OCI-LY7 (cell line): ENCODE results near the gene UNG. TPM values are rescaled to one million over a fixed set of nuclear protein-coding genes. Genes with fewer than 3 reads are reported as not detected.
A peak's percentile ranks its signal among the peaks of the same experiment; 100 is the strongest.
"Not testable (repeated sequence)": the region's sequence is repeated elsewhere in the genome, so short reads cannot be mapped to it uniquely, and the experiment has no call there.

Source experiments
- BruUV-seq: library from RNA; stranded (reverse); fragments of 400-500 nt; replicated peaks from 2 replicates; lab custom pipeline; 2021; lab: Mats Ljungman, UMichigan
- CTCF ChIA-PET: fragments of 300-600 bp; sonication (Branson Sonifier 250); formaldehyde crosslinking; loops from one replicate; lab custom pipeline; 2022; ENCODE audit warnings: antibody characterized with exemption; ENCODE audit not compliant: unreplicated experiment; lab: Charles Lee
- POLR2A ChIA-PET: fragments of 300-600 bp; sonication (Branson Sonifier 250); formaldehyde crosslinking; loops from one replicate; lab custom pipeline; 2022; ENCODE audit warnings: antibody characterized with exemption; lab: Charles Lee
- DNase-seq: peaks from one replicate; pipeline ENCODE4 v3.0.0-alpha.2; 2015; ENCODE audit warnings: low spot score
- H2AFZ ChIP-seq: fragments of 200-600 bp; sonication (generic), shearing (Covaris generic); 2 replicates; pipeline ENCODE4 v1.6.1; 2014; ENCODE audit warnings: mild to moderate bottlenecking, antibody characterized with exemption, low read length, moderate library complexity
- H3K27ac ChIP-seq: fragments of 200-600 bp; sonication (generic); 2 replicates; pipeline ENCODE4 v1.5.1; 2014; ENCODE audit warnings: mixed run types, low read depth, mild to moderate bottlenecking, moderate library complexity, low read length, inconsistent platforms; ENCODE audit not compliant: poor library complexity, severe bottlenecking
- H3K36me3 ChIP-seq: fragments of 200-600 bp; sonication (generic); 2 replicates; pipeline ENCODE4 v1.6.1; 2014; ENCODE audit warnings: mild to moderate bottlenecking, antibody characterized with exemption, low read length, moderate library complexity, mixed read lengths; ENCODE audit not compliant: insufficient read depth
- H3K4me1 ChIP-seq: fragments of 200-600 bp; sonication (generic); 2 replicates; pipeline ENCODE4 v1.5.1; 2014; ENCODE audit warnings: mild to moderate bottlenecking, low read length; ENCODE audit not compliant: insufficient read depth, poor library complexity, severe bottlenecking
- H3K4me2 ChIP-seq: fragments of 200-600 bp; sonication (generic); 2 replicates; pipeline ENCODE4 v1.6.1; 2014; ENCODE audit warnings: mild to moderate bottlenecking, low read length
- H3K4me3 ChIP-seq: fragments of 200-600 bp; sonication (generic); 2 replicates; pipeline ENCODE4 v1.5.1; 2014; ENCODE audit warnings: mild to moderate bottlenecking, low read depth, low read length; ENCODE audit not compliant: poor library complexity, severe bottlenecking
- H3K79me2 ChIP-seq: fragments of 200-600 bp; sonication (generic); 2 replicates; pipeline ENCODE4 v1.6.1; 2016; ENCODE audit warnings: low read depth, mild to moderate bottlenecking, low read length, moderate library complexity, mixed read lengths; ENCODE audit not compliant: insufficient read depth
- H3K9me2 ChIP-seq: fragments of 200-600 bp; sonication (generic); 2 replicates; pipeline ENCODE4 v1.6.1; 2016; ENCODE audit warnings: mild to moderate bottlenecking, low read length, mixed read lengths; ENCODE audit not compliant: insufficient read depth
- H3K9me3 ChIP-seq: fragments of 200-600 bp; sonication (generic); 2 replicates; pipeline ENCODE4 v1.6.1; 2014; ENCODE audit warnings: mild to moderate bottlenecking, mixed run types, low read length, mixed read lengths
- H4K20me1 ChIP-seq: fragments of 200-600 bp; sonication (generic); 2 replicates; pipeline ENCODE4 v1.6.1; 2014; ENCODE audit warnings: mild to moderate bottlenecking, antibody characterized with exemption, low read length, moderate library complexity, mixed read lengths; ENCODE audit not compliant: insufficient read depth
- CTCF ChIP-seq: fragments of 200-600 bp; sonication (generic); conservative IDR thresholded peaks from 2 replicates; pipeline ENCODE4 v1.5.1; 2014; ENCODE audit warnings: mild to moderate bottlenecking, antibody characterized with exemption, low read length, moderate library complexity, mixed read lengths
- EZH2phosphoT487 ChIP-seq: fragments of 200-600 bp; sonication (generic); IDR thresholded peaks from 2 replicates; pipeline ENCODE4 v1.6.1; 2018; ENCODE audit warnings: low read depth, borderline replicate concordance, mild to moderate bottlenecking, mixed run types, antibody characterized with exemption, low read length, moderate library complexity, mixed read lengths
- intact Hi-C: fragments of 100-400 bp; cut with micrococcal nuclease; formaldehyde crosslinking; loops from one replicate; pipeline ENCODE4 v1.10.0; 2022; ENCODE audit not compliant: unreplicated experiment
- total RNA-seq, 2 experiments: library from RNA; depleted of rRNA in 1 of 2; stranded (reverse); fragments of >200 nt in 1 of 2; shearing (Covaris generic) in 1 of 2; gene quantifications; 2 replicates each; pipeline ENCODE4 v1.2.3, GENCODE V29; 2014 to 2022

Gene UNG
- total RNA-seq, 2 experiments from 2014 or later, result 60.6 to 84.1 TPM

GRCh38 chr12:109139791-109140190 is 42.4 kb downstream of the UNG start:
- H3K36me3 ChIP-seq, result no peaks in the 10 kb centered on the region
- POLR2A ChIA-PET, result interaction anchor here (0.6 kb wide), 1 partner anchor 41 kb away, joined by 4 read pairs; no protein-coding TSS in a partner anchor
- H3K4me3 ChIP-seq, result no peak overlapping the region
- no peaks in the 10 kb centered on the region for H3K4me1 ChIP-seq
- H4K20me1 ChIP-seq, result no peaks in the 10 kb centered on the region
- TF ChIP-seq EZH2phosphoT487 (no peak), CTCF (no peak)
- H2AFZ ChIP-seq, result no peak overlapping the region
- DNase-seq, result no peak
- CTCF ChIA-PET, result no interaction called here
- no peak overlapping the region for H3K27ac ChIP-seq
- intact Hi-C loops, result no loop called here
- H3K79me2 ChIP-seq, result no peaks in the 10 kb centered on the region
- no peak overlapping the region for H3K4me2 ChIP-seq
- BruUV-seq, result no TSS peak
- H3K9me3 ChIP-seq, result peaks cover 11% of the 10 kb centered on the region; the same call in 1 of the 2 replicates
- H3K9me2 ChIP-seq, result no peaks in the 10 kb centered on the region

- H2AFZ ChIP-seq, result no peak overlapping the region
- POLR2A ChIA-PET, result interaction anchor here (0.6 to 1.1 kb wide), 3 partner anchors 9 to 60 kb away, joined by 3 to 4 read pairs (median 3); no protein-coding TSS in a partner anchor
- intact Hi-C loops, result no loop called here
- BruUV-seq, result no TSS peak
- no peaks in the 10 kb centered on the region for H3K9me2 ChIP-seq
- H3K4me3 ChIP-seq, result no peak overlapping the region
- no peak overlapping the region for H3K27ac ChIP-seq
- no peaks in the 10 kb centered on the region for H3K36me3 ChIP-seq
- no peak for DNase-seq
- CTCF ChIA-PET, result interaction anchor here (0.6 kb wide), 1 partner anchor 240 kb away, joined by 6 read pairs; no protein-coding TSS in a partner anchor
- H3K4me1 ChIP-seq, result no peaks in the 10 kb centered on the region
- no peaks in the 10 kb centered on the region for H3K79me2 ChIP-seq
- peaks cover 11% of the 10 kb centered on the region; the same call in 1 of the 2 replicates for H3K9me3 ChIP-seq
- no peak overlapping the region for H3K4me2 ChIP-seq
- TF ChIP-seq CTCF, result no peak
- no peak for TF ChIP-seq EZH2phosphoT487
- no peaks in the 10 kb centered on the region for H4K20me1 ChIP-seq
These were observed 43.2 kb downstream of the UNG start for GRCh38 chr12:109140560-109140959.

- peaks cover 12% of the 10 kb centered on the region for H3K4me1 ChIP-seq
- TF ChIP-seq CTCF (no peak), EZH2phosphoT487 (no peak)
- ChIA-PET CTCF (no interaction called here), POLR2A (interaction anchor here (0.6 kb wide), 1 partner anchor 10 kb away, joined by 3 read pairs; no protein-coding TSS in a partner anchor)
- H2AFZ ChIP-seq, result no peak overlapping the region
- no peaks in the 10 kb centered on the region for H3K9me3 ChIP-seq
- no peak overlapping the region for H3K4me2 ChIP-seq
- intact Hi-C loops, result no loop called here
- H4K20me1 ChIP-seq, result no peaks in the 10 kb centered on the region
- no peak for DNase-seq
- H3K79me2 ChIP-seq, result no peaks in the 10 kb centered on the region
- H3K36me3 ChIP-seq, result no peaks in the 10 kb centered on the region
- H3K9me2 ChIP-seq, result no peaks in the 10 kb centered on the region
- BruUV-seq, result no TSS peak
- no peak overlapping the region for H3K27ac ChIP-seq
- no peak overlapping the region for H3K4me3 ChIP-seq
These were observed 46.8 kb downstream of the UNG start for GRCh38 chr12:109144224-109144623.

GRCh38 chr12:109147126-109147525 is 49.7 kb downstream of the UNG start:
- H3K9me3 ChIP-seq, intact Hi-C loops, DNase-seq, H3K36me3 ChIP-seq, H3K4me2 ChIP-seq, H3K79me2 ChIP-seq, CTCF ChIA-PET, H3K27ac ChIP-seq, H4K20me1 ChIP-seq, H3K9me2 ChIP-seq, BruUV-seq, H3K4me3 ChIP-seq: not testable (repeated sequence)
- Histone ChIP-seq H3K4me1 (peaks cover 12% of the 10 kb centered on the region), H2AFZ (peak overlapping the region; percentile 53; the same call in 1 of the 2 replicates)
- POLR2A ChIA-PET, result interaction anchor here (0.6 to 1.5 kb wide), 4 partner anchors 8 to 34 kb away, joined by 3 to 6 read pairs (median 4); no protein-coding TSS in a partner anchor
